CD4-positive, alpha-beta T cell treated with Interleukin-17A for 1 hour (primary cell): Measurements from ENCODE around the gene CLEC12A.
A peak's percentile ranks its signal among the peaks of the same experiment; 100 is the strongest.
"Not testable (repeated sequence)": the region's sequence is repeated elsewhere in the genome, so short reads cannot be mapped to it uniquely, and the experiment has no call there.

Experiments used
- DNase-seq: peaks from one replicate; pipeline ENCODE4 v3.0.0-alpha.2; 2020

CLEC12A gene

DNA sequence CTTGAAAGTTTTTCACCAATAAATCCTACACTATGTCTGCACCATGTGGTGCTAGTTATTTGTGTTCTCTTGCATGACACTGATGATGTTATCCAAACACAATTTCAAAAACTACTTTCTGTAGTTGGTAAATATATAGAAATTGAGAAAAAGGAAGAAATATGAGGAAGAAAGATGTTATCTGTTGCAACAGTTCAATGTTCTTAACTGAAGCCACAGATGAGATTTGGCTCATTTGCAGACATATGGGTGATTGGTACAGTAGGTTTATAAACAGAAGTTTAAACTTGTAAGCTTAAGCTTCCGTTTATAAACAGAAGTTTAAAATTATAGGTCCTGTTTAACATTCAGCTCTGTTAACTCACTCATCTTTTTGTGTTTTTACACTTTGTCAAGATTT, at the start of gene CLEC12A:
CLEC12A (plus strand) TSS at position 229 of the 400 bp plus-strand sequence. CDS start 188 bp downstream, outside the sequence.
- DNase-seq = no peak

DNA sequence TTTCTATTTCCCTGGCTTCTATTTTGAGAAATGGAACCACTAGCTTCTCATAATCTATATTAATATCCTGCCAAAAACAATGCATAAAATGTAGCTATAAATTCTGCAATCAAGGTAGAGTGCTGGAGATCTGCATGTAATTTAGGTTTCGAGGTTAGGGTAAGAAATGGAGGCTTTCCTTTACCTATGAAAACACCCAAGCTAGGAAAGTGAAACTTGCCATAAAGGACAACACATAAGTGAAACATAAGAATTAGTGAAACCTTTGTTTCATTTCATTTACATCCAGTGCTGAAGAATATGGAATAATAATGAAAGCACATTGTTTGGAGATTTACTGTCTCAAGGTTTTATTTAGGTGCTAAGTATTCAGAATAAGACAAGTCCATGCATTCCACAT, 48.8 kb upstream of the CLEC12A start:
- no peak for DNase-seq

DNA sequence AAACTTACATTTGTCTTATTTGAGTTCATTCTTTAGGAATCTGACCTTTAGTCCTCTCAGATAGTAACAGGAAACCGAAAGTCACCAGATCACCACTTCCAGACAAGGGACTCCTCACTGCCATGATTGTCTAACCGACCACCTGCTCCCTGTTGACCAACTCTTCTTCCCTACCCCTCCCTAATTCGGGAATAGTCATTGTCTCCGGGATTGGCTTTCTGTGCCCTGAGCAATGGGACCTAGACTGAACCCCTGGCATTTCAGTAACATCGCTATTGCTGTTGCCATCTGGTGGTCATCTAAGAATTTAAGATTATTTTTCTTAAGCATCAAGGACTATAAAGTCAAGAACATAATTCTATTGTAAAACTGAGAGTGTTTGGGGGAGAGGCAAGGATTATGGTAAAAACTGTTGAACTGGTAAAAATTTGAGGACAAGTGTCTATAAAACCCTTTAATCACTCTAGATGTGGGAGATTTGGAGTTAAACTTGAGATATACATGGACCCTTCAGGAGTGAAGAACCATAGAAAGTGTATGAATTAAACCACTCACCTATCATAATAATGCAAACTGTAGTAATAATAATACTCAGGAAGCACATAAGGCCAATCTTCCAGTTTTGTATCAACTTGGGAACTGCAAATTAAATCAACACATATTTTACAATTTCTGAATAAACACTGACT, 45.4 kb upstream of the CLEC12A start:
- DNase-seq = peak; percentile 65

DNA sequence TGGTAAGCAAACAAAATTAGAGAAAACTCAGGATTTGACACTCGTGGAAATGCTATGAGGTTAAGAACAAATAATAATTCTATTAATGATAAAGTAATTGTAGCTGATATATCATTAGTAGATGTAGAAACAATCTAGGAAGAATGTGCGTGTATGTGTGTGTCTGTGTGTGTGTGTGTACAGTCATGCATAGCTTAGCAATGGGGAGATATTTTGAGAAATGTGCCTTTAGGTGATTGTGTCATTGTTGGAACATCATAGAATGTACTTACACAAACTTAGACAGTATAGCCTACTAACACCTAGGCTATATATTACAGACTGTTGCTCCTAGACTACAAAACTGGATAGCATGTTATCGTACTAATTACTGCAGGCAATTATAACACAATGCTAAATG, 44.3 kb upstream of the CLEC12A start:
- DNase-seq = no peak

DNA sequence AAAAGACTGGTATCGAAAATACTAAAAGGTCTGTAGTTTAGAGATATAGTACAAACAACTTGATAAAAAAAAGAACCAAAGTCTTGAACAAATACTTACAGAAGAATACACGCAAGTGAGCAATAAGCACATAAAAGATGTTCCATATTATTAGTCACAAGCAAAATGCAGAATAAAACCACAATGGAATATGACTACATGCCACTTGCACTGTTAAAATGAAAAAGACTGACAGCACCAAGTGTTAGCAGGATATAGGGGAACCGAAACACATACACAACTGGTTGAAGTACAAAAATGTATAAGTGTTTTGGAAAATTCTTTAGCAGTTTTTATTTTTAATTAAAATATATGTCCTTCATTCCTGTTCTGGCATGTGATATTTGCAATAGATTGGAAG, 42.6 kb upstream of the CLEC12A start:
- no peak for DNase-seq

DNA sequence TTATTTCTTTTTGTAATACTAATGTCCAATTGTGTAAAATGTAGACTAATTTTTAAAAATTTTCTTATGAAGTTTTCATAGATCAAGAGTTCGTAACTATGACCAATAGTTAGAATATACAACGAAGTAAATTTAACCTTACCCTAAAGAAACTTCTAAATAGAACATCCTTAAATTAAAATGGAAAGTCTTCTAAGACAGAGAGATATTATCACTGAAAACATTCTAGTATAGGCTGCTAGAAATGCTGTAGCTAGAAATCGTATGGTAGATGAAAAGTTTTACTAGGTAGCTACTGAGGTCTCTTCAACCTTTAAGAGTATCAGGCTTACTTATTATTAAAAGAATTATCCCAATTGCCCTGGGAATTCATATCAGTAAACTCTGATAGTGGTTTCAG, 40.0 kb upstream of the CLEC12A start:
- DNase-seq = no peak

DNA sequence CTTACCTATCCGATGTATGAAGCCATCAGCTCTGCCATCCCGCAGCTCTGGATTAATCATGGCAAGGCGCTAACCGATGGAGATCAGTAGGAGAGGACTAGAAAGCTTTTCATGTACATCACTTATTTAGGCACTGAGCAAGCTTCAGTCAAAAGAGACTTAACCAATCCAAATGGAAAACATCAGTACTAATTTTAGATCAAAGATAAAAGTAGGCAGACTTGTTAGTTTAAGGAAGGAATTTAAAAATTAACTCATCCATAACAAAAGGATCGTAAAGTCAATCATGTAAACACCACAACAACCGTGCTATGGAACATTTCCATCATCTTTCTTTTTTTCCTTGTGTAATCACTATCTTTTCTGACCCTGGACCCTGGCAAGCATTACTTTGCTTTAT, 38.9 kb upstream of the CLEC12A start, which contains the start of gene CLEC2A:
CLEC2A (minus strand) TSS at position 101 of the 400 bp plus-strand sequence; CDS start at position 60, 41 bp downstream.
- DNase-seq = no peak

DNA sequence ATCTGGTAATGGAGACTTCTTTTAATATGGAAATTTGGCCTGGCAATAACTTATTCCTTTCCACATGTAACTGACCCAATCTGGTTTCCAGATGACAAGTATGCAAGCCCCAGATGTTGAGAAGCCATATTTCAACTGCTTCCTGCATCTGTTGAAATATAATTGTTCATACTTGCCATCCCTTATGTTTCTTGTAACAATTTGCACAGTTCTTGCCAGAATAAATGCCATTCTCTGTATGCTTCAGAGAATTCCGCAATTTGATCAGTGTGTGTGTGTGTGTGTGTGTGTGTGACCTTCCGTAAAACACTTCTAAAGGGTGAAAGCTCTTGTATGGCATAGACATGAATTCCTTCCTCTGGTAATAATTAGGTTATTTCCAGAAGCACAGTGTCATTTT, 37.3 kb upstream of the CLEC12A start:
- no peak for DNase-seq

DNA sequence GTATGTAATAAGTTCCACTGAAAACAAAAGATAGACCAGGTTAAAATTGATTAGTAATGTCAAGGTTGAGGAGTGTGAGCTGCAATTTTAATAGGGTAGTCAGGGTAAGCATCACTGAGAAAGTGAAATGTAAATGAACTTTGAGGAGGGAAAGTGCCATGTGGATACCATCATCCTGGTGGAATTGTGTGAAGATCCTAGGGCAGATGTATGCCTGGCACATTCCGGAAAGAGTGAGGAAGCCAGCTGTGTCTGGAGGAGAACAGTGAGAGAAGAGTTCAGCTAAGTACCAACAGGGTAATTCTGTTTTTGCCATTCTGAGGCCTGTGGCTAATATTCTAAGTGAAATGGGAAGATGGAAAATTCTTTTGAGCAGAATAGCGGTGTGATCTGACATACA, 36.2 kb upstream of the CLEC12A start:
- no peak for DNase-seq

DNA sequence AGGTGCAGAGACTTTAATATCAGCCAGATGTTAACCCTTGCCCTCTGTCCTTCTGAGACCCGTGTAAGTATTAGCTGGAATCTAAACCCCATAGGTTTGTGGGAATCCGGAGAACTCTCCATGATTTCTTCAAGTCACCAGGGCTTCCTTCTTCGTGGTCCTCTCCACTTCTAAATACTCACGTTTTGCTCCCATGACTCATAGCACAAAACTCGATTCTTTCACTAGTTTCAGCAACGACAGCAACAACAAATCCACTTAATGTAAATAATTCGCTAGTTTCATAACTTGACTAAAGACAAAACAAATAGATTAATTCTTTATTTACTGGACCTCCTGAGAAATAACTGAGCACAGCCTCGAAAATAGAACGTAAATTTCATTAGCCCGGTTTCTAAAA, 34.6 kb upstream of the CLEC12A start:
- DNase-seq = no peak

DNA sequence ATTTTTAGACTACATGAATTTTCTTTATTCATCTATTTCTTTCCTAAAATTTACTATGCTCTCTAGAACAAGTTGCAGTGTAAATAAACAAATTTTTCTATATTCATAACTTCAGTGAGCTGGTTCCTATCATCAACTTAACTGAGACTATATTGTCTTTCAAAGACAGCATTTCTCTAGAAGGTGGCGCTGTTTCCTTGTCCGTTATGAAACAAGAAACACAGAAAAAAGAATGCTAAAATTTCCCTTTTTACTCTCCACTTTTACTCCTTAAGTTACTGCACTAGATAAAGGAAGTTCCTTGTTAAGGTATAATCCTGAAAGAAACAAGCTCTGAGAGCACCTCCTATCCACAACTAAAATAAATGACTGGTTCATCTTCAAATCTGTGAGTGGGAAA, 30.8 kb upstream of the CLEC12A start:
- DNase-seq = peak; percentile 40

DNA sequence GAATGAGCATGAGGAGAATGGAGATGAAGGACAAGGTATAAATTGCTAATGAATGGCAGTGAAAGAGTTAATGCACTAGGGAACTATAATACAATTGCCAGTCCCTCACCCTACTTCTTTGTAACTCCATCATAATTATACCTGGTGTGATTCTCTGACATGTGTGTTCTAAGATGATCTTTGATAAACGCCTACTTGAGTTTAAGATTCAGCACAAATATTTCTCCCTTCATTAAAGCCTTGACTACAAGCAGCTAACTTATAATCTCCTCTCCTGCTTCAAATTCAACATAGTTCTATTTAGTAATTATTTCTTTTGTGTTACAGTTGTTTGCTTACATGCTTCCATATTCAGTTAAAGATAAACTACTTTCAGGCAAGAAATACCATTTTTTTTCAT, 29.4 kb upstream of the CLEC12A start:
- no peak for DNase-seq

DNA sequence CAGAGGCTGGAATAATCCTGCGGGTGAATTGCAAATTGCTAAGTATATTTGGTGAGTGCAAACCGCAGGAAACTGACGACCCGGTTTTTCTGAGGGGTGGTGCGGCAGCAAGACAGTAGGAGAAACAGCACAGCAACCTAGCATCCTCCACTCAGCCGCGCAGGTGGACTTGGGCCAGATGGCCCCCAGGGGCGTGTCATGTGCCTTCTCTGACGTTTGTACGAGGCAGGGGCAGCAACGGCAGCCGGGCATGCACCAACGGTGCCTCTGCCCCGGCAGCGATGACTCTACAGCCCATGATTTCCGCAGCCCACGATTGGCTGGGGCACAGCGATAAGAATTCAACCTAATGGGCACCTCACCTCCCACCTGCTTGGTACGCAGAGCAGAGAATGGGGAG, 28.0 kb upstream of the CLEC12A start:
- DNase-seq = peak; percentile 9

DNA sequence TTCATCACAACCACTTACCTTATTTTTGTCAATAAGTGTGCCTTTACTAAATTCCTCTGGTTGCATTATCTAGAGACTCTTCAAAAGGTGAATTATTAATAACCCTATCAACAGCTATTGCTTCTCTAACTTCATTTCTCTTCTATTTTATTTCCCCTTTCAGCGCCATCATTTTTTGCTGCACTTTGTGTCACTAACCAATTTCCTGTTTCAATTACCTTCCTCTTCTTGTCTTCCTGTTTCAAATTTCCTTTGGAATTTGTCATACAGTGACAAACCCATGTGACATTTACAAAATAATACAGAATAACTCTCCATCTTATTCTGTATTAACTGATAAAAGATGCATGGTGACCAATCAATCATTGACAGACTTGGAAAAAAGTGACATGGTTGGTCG, 26.8 kb upstream of the CLEC12A start:
- DNase-seq = no peak

DNA sequence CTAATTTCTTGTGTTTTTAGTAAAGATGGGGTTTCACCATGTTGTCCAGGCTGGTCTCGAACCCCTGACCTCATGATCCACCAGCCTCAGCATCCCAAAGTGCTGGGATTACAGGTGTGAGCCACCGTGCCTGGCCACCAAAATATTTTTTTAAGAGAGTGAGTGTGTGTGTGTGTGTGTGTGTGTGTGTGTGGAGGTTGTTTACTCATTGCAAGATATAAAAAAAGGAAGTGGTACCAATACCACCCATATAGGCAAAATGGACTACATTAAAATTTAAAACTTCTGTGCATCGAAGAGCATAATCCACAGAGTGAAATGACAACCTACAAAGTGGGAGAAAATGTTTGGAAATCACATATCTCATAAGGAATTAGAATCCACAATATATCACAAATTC, 23.5 kb upstream of the CLEC12A start:
- DNase-seq = no peak

DNA sequence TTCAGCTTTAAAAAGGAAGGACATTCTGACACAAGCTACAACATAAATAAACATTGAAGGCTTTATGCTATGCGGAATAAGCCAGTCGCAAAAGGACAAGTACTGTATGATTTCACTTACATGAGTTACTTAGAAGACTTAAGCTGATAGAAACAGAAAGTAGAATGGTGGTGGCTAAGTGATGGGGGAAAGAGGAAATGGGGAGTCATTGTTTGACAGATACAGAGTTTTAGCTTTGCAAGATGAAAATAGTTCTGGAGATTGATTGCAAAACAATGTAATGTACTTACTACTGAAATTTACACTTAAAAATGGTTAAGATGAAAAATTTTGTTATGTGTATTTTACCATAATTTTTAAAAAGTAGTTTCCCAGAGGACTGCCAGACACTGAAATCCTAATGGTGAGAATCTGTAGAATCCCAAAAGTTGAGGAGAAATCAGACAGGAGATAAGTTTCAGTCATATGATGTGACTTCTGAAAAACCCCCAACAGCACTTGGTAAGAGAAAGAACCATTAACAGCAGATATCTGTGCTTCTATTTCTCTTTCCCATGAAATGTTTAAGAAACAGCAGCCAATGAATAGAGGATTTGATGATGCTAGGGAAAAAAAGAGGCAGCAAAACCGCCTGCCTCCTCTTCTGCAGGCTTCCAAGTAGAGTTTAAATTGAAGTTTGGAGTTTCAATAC, 22.5 kb upstream of the CLEC12A start:
- peak; percentile 46 for DNase-seq

DNA sequence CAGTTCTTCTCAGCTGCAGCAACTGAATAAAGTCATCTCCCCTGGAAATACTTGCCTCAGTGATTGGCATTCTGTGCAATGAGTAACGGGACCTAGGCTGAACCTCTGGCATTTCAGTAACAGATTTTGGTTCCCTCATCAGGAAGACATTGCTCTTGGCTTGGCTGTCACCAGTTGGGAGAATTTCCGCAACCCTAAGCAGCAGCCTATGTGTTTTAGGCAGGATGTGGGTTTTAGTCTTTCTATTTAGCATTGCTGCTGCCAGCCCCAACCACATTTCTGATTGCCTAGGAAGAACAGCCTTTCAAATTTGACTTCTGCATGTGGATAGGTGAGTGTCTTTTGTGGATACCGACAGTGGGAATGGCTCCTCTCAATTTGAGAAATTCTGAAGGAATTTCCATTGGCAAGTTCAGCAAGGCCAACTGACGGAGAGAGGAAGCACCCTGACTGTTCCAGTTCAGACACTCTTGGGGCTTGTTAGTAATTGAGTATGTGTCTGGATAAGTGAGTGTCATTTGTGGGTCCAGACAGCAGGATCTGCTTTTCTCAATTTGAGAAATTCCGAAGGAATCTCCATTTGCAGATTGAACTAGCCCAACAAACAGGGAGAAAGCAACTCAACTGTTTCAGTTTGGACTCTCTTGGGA, 20.1 kb upstream of the CLEC12A start:
- DNase-seq = peak; percentile 53

DNA sequence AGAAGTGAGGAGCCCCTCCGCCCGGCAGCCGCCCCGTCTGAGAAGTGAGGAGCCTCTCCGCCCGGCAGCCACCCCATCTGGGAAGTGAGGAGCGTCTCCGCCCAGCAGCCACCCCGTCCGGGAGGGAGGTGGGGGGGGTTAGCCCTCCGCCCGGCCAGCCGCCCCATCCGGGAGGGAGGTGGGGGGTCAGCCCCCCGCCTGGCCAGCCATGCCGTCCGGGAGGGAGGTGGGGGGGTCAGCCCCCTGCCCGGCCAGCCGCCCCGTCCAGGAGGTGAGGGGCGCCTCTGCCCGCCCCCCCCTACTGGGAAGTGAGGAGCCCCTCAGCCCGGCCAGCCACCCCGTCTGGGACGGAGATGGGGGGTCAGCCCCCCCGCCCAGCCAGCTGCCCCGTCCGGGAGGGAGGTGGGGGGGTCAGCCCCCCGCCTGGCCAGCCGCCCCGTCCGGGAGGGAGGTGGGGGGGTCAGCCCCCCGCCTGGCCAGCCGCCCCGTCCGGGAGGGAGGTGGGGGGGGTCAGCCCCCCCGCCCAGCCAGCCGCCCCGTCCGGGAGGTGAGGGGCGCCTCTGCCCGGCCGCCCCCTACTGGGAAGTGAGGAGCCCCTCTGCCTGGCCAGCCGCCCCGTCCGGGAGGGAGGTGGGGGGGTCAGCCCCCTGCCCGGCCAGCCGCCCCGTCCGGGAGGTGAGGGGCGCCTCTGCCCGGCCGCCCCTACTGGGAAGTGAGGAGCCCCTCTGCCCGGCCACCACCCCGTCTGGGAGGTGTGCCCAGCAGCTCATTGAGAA, 18.1 kb upstream of the CLEC12A start:
- DNase-seq = not testable (repeated sequence)

DNA sequence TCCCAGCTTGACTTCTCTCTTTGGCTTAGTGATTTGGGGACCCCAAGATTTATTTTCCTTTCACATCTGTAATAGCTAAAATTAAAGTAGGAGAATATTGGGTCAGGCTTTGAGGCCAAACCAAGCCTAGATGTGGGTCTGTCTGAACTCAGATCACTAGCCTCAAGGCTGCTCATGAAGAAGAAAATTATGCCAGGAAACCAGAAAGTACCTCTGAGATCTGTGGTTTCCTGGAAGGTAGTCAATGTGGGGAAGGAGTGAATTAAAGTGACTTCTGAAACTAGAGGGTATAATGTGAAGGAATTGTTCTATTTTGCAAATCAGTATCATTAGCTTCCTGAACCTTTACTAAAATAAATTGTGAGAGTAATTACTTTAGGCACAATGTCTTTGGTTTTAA, 13.4 kb upstream of the CLEC12A start:
- DNase-seq = peak; percentile 38

DNA sequence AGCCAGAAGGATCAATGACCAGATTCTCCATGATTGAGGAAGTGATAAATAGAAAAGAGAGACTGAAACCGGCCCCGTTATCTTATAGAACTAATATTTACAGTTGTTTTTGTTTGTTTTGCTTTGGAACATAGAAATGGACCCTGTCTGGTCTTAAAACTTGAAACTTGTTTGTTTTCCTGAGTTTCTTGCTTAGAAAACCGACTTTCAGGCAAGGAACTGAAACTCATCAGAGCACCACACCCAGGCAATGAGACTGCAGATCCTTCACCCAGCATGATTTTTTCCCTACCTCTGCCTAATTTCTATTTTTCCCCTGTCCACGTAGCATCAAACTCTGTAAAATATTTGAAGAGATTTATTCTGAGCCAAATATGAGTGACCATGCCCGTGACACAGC, 10.6 kb upstream of the CLEC12A start:
- DNase-seq = no peak

DNA sequence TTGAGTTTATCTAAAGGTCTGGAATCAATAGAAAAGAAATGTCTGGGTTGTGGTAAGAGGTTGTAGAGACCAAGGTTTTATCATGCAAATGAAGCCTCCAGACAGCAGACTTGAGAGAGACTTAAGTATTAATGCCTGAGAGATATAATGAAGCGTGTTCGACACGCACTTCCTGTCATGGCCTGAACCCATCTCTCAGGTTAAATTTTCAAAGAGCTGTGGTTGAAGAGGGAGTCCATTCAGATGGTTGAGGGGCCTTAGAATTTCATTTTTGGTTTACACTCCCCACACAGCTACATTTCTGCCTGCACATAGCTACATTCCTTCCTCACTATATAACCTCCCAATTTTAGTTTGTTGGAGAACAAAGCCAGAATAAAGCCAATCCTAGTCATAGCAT, 10.1 kb upstream of the CLEC12A start:
- DNase-seq = no peak

DNA sequence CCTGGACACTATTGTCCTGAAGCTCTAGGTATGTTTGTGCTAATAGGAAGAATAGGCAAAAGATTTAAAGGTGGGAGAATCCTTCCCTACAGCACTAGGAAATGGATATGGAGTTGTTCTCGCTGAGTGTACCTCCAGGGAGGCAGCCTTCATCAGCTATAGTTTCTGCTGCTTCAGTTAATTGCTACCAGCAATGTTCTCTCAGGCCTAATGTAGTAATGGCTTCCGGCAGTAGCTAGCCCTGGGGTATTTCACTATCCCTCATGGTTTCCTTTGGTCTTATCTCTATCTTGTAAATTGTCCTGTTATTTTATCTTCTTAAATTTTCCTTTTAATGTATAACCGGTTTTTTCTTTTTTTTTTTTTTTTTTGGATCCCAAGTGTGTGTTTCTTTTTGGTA, 9.3 kb upstream of the CLEC12A start:
- DNase-seq = no peak

DNA sequence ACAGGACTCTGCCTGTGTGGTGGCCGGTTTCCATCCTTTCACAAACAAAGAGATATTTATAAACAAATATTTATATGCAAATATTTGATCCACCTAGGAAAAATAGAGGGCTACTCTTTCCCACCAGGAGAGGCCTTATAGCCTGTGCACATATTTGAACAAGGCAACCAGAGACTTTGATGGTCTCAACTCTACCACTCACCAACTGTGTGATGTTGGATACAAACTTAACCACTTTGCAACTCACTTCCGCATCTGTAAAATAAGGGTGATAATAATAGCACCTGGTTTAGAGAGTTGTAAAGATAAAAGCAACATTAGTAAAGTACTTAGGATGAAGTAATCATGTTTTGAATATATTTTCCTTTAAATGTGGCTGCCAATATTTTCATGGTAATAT, 1.5 kb upstream of the CLEC12A start:
- no peak for DNase-seq
